ENCODE data around the gene GPA33. TPM values are rescaled to one million over a fixed set of nuclear protein-coding genes. Genes with fewer than 3 reads are reported as not detected.

Gene GPA33
- total and polyA plus RNA-seq, 9 of the 15 experiments (the other 6 are each of a cell fraction or from before 2014, with no cell fraction given), result 0.13 TPM; not detected in 8

DNA sequence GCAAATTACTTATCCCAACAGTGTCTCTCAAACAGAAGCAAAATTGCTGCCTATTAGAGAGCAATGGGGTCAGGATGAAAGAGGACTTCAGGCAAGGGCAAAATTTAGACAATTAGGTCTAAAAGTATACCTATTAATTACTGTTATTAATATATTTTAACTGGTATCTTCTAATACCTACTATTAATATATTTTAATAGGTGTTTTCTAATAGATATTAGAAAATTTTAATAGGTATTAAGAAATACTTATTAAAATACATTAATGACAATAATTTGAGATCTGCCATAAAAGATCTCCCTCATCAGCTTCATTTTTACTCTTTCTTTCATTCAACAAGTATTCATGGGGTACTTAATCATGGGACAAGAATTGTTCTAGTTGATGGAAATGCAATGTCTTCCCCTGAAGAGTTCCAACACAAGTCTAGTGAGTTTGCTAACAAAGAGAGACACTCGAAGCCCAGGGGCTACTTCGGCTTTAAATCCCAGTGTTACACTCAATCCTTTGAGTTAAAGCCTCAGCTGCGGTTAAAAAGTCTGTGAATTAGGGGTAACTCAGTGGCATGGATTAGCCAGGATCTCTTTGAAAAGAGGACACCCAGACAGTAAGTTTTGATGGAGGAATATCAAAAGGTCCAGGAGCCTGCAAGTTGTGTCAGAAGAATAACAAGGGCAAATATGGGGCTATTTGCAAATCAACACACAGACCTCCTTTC lies 47.8 kb upstream of the GPA33 start:
- no peak overlapping the region for H2AFZ ChIP-seq (ENCODE audit: low read depth, low read length)
- peaks cover 12 to 22% of the 10 kb centered on the region in 2 experiments; a peak in 4 of 5 replicates for H3K27me3 ChIP-seq (ENCODE audit: control insufficient read depth in 2 of 2, insufficient read depth in 2 of 2, low read length in 2 of 2)
- H3K36me3 ChIP-seq (ENCODE audit: control insufficient read depth, insufficient read depth, low read length), result no peaks in the 10 kb centered on the region
- in situ Hi-C loops (cut with MboI) (no loop called here), intact Hi-C loops (cut with micrococcal nuclease) (loop anchor here (1.0 kb wide), 1 partner anchor 37 kb away; no protein-coding TSS in a partner anchor)
- ChIA-PET CTCF (ENCODE audit: low intra/inter-chr PET ratio) (no interaction called here), POLR2A (interaction anchor here (1.7 to 2.0 kb wide), 2 partner anchors 11 to 12 kb away, joined by 5 to 8 read pairs; no protein-coding TSS in a partner anchor)
- H3K79me2 ChIP-seq (ENCODE audit: control insufficient read depth, insufficient read depth, low read length), result no peaks in the 10 kb centered on the region
- BruUV-seq (replicated peaks), result no TSS peak
- TF ChIP-seq HDAC6 (IDR thresholded peaks at IDR 0.05; ENCODE audit: low read depth, low read length) (no peak), HDAC1 (IDR thresholded peaks at IDR 0.05) (no peak), BCL6 (CRISPR knock-in tag; IDR thresholded peaks at IDR 0.05) (no peak), DACH1 (IDR thresholded peaks at IDR 0.05; ENCODE audit: partially characterized antibody) (peak; percentile 93), STAT6 (CRISPR knock-in tag; IDR thresholded peaks at IDR 0.05) (no peak)
- no peak overlapping the region for H3K4me2 ChIP-seq (ENCODE audit: insufficient read depth, low read length)
- FAIRE-seq (no peak), DNase-seq (ENCODE audit: extremely low read depth in 1 of 4, low spot score in 3 of 4) (no peak), ATAC-seq (no peak)
- H3K27ac ChIP-seq (ENCODE audit: extremely low read depth, low read depth, low read length), result no peak overlapping the region
- no peaks in the 10 kb centered on the region for H3K4me1 ChIP-seq (replicated peaks in 1 of 2; ENCODE audit: control insufficient read depth in 2 of 2, insufficient read depth in 2 of 2, low read length in 2 of 2)
- H3K9me1 ChIP-seq (ENCODE audit: control insufficient read depth, insufficient read depth, low read length), result no peaks in the 10 kb centered on the region
- no peaks in the 10 kb centered on the region for H4K20me1 ChIP-seq (replicated peaks; ENCODE audit: control insufficient read depth, insufficient read depth, low read length)
- H3K9ac ChIP-seq (ENCODE audit: insufficient read depth in 1 of 2, low read depth in 2 of 2, low read length in 2 of 2), result no peak overlapping the region
- H3K9me3 ChIP-seq (replicated peaks; ENCODE audit: control insufficient read depth, insufficient read depth, low read depth, low read length), result no peaks in the 10 kb centered on the region
- WGBS (ENCODE audit: insufficient coverage, low coverage, missing lambda C conversion rate), result 0% methylated on average over 3 of the region's 3 CpGs
- H3K4me3 ChIP-seq, result no peak overlapping the region
